Measurements from ENCODE around the gene WDR53.
A peak's percentile ranks its signal among the peaks of the same experiment; 100 is the strongest.
"Not testable (repeated sequence)": the region's sequence is repeated elsewhere in the genome, so short reads cannot be mapped to it uniquely, and the experiment has no call there.

WDR53 gene

GRCh38 chr3:196514913-196515621 is 53.3 kb downstream of the WDR53 start, which contains the start of gene SMCO1:
Gene SMCO1 (minus strand): TSS chr3:196515346. CDS start chr3:196515209, 137 bp downstream.
- no peak for DNase-seq

GRCh38 chr3:196514350-196514716 is 54.0 kb downstream of the WDR53 start:
- DNase-seq, result no peak

- DNase-seq, result peak; percentile 73
Observed at GRCh38 chr3:196513697-196514349, 54.5 kb downstream of the WDR53 start.

GRCh38 chr3:196511646-196512425 is 56.5 kb downstream of the WDR53 start:
- DNase-seq, result not testable (repeated sequence)

- DNase-seq, result not testable (repeated sequence)
Observed at GRCh38 chr3:196511108-196511507, 57.2 kb downstream of the WDR53 start.

GRCh38 chr3:196506687-196507086 is 61.7 kb downstream of the WDR53 start:
- DNase-seq, result no peak

- no peak for DNase-seq
Observed at GRCh38 chr3:196504556-196504955, 63.8 kb downstream of the WDR53 start.
